HCT116 (cell line): ENCODE data around the gene KANK4. TPM values are rescaled to one million over a fixed set of nuclear protein-coding genes. Genes with fewer than 3 reads are reported as not detected.

Experiments used
- ATAC-seq: fragments of 200-7000 bp; cut with Tn5 transposase; 2 replicates; pipeline ENCODE4 v1.9.1; 2020; ENCODE audit warnings: mild to moderate bottlenecking, moderate library complexity
- BruUV-seq: library from RNA; stranded (reverse); fragments of 400-500 nt; replicated peaks from 2 replicates; lab custom pipeline; 2021; lab: Mats Ljungman, UMichigan
- CTCF ChIA-PET: fragments of 300-600 bp; sonication (Branson Sonifier 250); formaldehyde crosslinking; loops from one replicate; lab custom pipeline; 2021; ENCODE audit warnings: antibody characterized with exemption; lab: Charles Lee
- POLR2A ChIA-PET: fragments of 300-600, 350-600 bp; sonication (Branson Sonifier 250); formaldehyde crosslinking; loops from one replicate; lab custom pipeline; 2021; ENCODE audit warnings: antibody characterized with exemption; lab: Charles Lee
- RAD21 ChIA-PET, 2 experiments: fragments of 300-600 bp; sonication (Branson Sonifier 250); formaldehyde crosslinking; loops; one replicate each; lab custom pipeline; 2023; ENCODE audit warnings: low total read pairs in 2 of 2; ENCODE audit not compliant: uncharacterized antibody in 2 of 2, unreplicated experiment in 2 of 2, low non-redundant PET in 1 of 2; lab: Charles Lee
- DNase-seq: peaks from one replicate; pipeline ENCODE4 v3.0.0-alpha.2; 2010; ENCODE audit warnings: low read depth, low spot score
- H2AFZ ChIP-seq: fragments of 200-600 bp; shearing (Covaris generic), sonication (generic); 2 replicates; pipeline ENCODE4 v1.6.1; 2017; ENCODE audit warnings: low read depth, mixed run types, mixed read lengths, antibody characterized with exemption, low read length; ENCODE audit not compliant: poor library complexity, severe bottlenecking
- H3K27ac ChIP-seq: 2 replicates; pipeline ENCODE4 v1.5.1; 2012; ENCODE audit warnings: low read depth, low read length
- H3K27me3 ChIP-seq: fragments of 200-600 bp; sonication (generic); 2 replicates; pipeline ENCODE4 v1.6.1; 2016; ENCODE audit warnings: mixed run types, low read length, mixed read lengths; ENCODE audit not compliant: insufficient read depth
- H3K36me3 ChIP-seq, 2 experiments: fragments of 200-500 bp in 1 of 2; fragments of 200-600 bp in 1 of 2; sonication (Bioruptor generic) in 1 of 2; sonication (generic) in 1 of 2; 2 replicates each; pipeline versions ENCODE4 v1.5.1 to v1.6.1; 2014 to 2016; ENCODE audit warnings: low read length in 2 of 2, inconsistent platforms in 1 of 2, mixed read lengths in 1 of 2, mixed run types in 1 of 2; ENCODE audit not compliant: insufficient read depth in 2 of 2, control insufficient read depth in 1 of 2
- H3K4me1 ChIP-seq, 2 experiments: fragments of 200-600 bp in 1 of 2; sonication (generic) in 1 of 2; 2 replicates each; pipeline versions ENCODE4 v1.5.1 to v1.6.1; 2012 to 2017; ENCODE audit warnings: low read length in 2 of 2, inconsistent platforms in 1 of 2, mild to moderate bottlenecking in 1 of 2, mixed read lengths in 1 of 2, mixed run types in 1 of 2, moderate library complexity in 1 of 2; ENCODE audit not compliant: insufficient read depth in 2 of 2, control insufficient read depth in 1 of 2
- H3K4me2 ChIP-seq: fragments of 200-600 bp; sonication (generic); 2 replicates; pipeline ENCODE4 v1.6.1; 2017; ENCODE audit warnings: mixed run types, low read length, mixed read lengths
- H3K4me3 ChIP-seq, 2 experiments: fragments of 200-600 bp in 1 of 2; sonication (generic) in 1 of 2; replicated peaks in 1 of 2; 2 replicates each; pipeline ENCODE4 v1.5.1; 2011 to 2016; ENCODE audit warnings: low read length in 2 of 2, control low read depth in 1 of 2, low read depth in 1 of 2, mild to moderate bottlenecking in 1 of 2, mixed read lengths in 1 of 2, mixed run types in 1 of 2
- H3K79me2 ChIP-seq: fragments of 200-600 bp; sonication (generic); 2 replicates; pipeline ENCODE4 v1.6.1; 2017; ENCODE audit warnings: mild to moderate bottlenecking, mixed run types, low read length, moderate library complexity, mixed read lengths; ENCODE audit not compliant: insufficient read depth
- H3K9ac ChIP-seq: fragments of 200-600 bp; sonication (generic); 2 replicates; pipeline ENCODE4 v1.6.1; 2016; ENCODE audit warnings: low read length, mixed read lengths
- H3K9me2 ChIP-seq: fragments of 200-600 bp; sonication (generic), shearing (Covaris generic); 2 replicates; pipeline ENCODE4 v1.6.1; 2017; ENCODE audit warnings: mixed run types, mild to moderate bottlenecking, moderate library complexity; ENCODE audit not compliant: insufficient read depth
- H3K9me3 ChIP-seq, 2 experiments: fragments of 200-500 bp in 1 of 2; fragments of 200-600 bp in 1 of 2; sonication (Bioruptor generic) in 1 of 2; sonication (generic) in 1 of 2; 2 replicates each; pipeline ENCODE4 v1.6.1; 2014 to 2017; ENCODE audit warnings: low read length in 2 of 2, mixed read lengths in 2 of 2, inconsistent platforms in 1 of 2, low read depth in 1 of 2, mild to moderate bottlenecking in 1 of 2, mixed run types in 1 of 2, moderate library complexity in 1 of 2; ENCODE audit not compliant: control insufficient read depth in 1 of 2, insufficient read depth in 1 of 2
- H4K20me1 ChIP-seq: fragments of 200-600 bp; sonication (generic), shearing (Covaris generic); 2 replicates; pipeline ENCODE4 v1.6.1; 2017; ENCODE audit warnings: mixed run types, mild to moderate bottlenecking, moderate library complexity; ENCODE audit not compliant: insufficient read depth
- FOSL1 ChIP-seq: IDR thresholded peaks from 2 replicates; pipeline ENCODE4 v1.6.1; 2012; ENCODE audit warnings: low read depth
- JUND ChIP-seq: IDR thresholded peaks from 2 replicates; pipeline ENCODE4 v1.6.1; 2012
- SIN3A ChIP-seq: IDR thresholded peaks from 2 replicates; pipeline ENCODE4 v1.6.1; 2012; ENCODE audit warnings: low read depth
- intact Hi-C: fragments of 100-400 bp; cut with micrococcal nuclease; formaldehyde crosslinking; loops from 2 replicates; pipeline ENCODE4 v1.10.0; 2022
- total RNA-seq: library from RNA; stranded (reverse); gene quantifications from one replicate; pipeline ENCODE4 v1.2.1, GENCODE V29; 2021; ENCODE audit not compliant: unreplicated experiment
- TF ChIP-seq, protein P1 (sequence below): IDR thresholded peaks from 2 replicates; pipeline ENCODE4 v1.6.1; 2012
- TF ChIP-seq, protein P2 (sequence below): IDR thresholded peaks from 2 replicates; pipeline ENCODE4 v1.6.1; 2012
- TF ChIP-seq, protein P3 (sequence below): IDR thresholded peaks from 2 replicates; pipeline ENCODE4 v1.6.1; 2011; ENCODE audit warnings: mild to moderate bottlenecking, low read length, moderate library complexity; ENCODE audit not compliant: insufficient replicate concordance; ENCODE audit errors: extremely low read depth
- TF ChIP-seq, protein P4 (sequence below), 3 experiments: fragments of 200-600 bp in 1 of 3; sonication (generic) in 1 of 3; IDR thresholded peaks in 2 of 3; conservative IDR thresholded peaks in 1 of 3; 2 replicates each; pipeline ENCODE4 v1.5.1; 2012 to 2017; ENCODE audit warnings: low read depth in 2 of 3, low read length in 2 of 3, antibody characterized with exemption in 1 of 3, borderline replicate concordance in 1 of 3, control low read depth in 1 of 3, mild to moderate bottlenecking in 1 of 3, mixed read lengths in 1 of 3, mixed run types in 1 of 3, moderate library complexity in 1 of 3; ENCODE audit not compliant: insufficient read depth in 1 of 3

Gene KANK4
- total RNA-seq, 1 experiment from 2014 or later = not detected

DNA sequence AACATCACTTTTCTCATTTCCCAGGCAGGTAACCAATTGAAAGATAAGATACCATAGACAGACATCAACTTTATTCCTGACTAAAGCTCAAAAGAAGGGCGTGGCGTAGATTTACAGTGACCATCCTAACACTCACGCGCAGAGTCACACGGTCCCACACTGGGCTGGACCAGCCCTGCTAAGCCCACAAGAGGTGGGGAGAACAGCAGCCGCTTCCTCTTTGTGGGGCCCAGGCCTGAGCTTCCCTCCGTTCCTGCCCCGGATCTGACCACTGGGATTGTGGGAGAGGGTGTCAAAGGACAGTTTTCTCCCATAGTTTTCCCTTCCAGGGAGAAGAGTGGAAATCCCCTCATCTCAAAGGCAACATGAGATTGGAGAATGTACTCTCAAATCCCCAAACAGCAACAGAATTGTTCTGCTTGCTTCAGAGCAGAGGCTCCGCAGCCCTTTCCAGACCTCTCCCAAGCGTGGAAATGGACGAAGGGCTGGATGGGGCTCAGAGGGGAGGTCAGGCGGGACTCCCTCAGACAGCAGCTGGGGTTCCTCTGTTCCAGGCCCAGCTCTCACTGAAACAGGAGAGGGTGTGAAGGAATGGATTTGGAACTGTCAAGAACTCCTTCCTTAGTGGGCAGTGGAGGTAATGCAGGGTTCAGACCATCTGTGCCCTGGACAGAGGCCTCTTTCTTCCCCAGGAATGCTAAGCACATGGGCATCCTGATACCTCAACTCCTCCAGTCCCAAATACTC lies 90.9 kb downstream of the KANK4 start:
- ChIA-PET RAD21 (no interaction called here), POLR2A (no interaction called here), CTCF (interaction anchor here (1.0 kb wide), 1 partner anchor 53 kb away, joined by 3 read pairs; no protein-coding TSS in a partner anchor)
- Histone ChIP-seq H2AFZ (no peak overlapping the region), H3K9me2 (no peaks in the 10 kb centered on the region), H4K20me1 (no peaks in the 10 kb centered on the region), H3K27me3 (no peaks in the 10 kb centered on the region), H3K4me3 (no peak overlapping the region), H3K36me3 (no peaks in the 10 kb centered on the region), H3K79me2 (no peaks in the 10 kb centered on the region), H3K9ac (no peak overlapping the region), H3K4me1 (peaks cover 16 to 28% of the 10 kb centered on the region in 2 experiments), H3K27ac (no peak overlapping the region), H3K4me2 (no peak overlapping the region), H3K9me3 (no peaks in the 10 kb centered on the region)
- intact Hi-C loops = no loop called here
- BruUV-seq = no TSS peak
- TF ChIP-seq SIN3A (no peak), JUND (no peak), FOSL1 (no peak)
- TF ChIP-seq, protein P1, sequence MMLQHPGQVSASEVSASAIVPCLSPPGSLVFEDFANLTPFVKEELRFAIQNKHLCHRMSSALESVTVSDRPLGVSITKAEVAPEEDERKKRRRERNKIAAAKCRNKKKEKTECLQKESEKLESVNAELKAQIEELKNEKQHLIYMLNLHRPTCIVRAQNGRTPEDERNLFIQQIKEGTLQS = no peak
- TF ChIP-seq, protein P2, sequence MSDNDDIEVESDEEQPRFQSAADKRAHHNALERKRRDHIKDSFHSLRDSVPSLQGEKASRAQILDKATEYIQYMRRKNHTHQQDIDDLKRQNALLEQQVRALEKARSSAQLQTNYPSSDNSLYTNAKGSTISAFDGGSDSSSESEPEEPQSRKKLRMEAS = no peak
- TF ChIP-seq, protein P3, sequence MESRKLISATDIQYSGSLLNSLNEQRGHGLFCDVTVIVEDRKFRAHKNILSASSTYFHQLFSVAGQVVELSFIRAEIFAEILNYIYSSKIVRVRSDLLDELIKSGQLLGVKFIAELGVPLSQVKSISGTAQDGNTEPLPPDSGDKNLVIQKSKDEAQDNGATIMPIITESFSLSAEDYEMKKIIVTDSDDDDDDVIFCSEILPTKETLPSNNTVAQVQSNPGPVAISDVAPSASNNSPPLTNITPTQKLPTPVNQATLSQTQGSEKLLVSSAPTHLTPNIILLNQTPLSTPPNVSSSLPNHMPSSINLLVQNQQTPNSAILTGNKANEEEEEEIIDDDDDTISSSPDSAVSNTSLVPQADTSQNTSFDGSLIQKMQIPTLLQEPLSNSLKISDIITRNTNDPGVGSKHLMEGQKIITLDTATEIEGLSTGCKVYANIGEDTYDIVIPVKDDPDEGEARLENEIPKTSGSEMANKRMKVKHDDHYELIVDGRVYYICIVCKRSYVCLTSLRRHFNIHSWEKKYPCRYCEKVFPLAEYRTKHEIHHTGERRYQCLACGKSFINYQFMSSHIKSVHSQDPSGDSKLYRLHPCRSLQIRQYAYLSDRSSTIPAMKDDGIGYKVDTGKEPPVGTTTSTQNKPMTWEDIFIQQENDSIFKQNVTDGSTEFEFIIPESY = no peak
- TF ChIP-seq, protein P4, sequence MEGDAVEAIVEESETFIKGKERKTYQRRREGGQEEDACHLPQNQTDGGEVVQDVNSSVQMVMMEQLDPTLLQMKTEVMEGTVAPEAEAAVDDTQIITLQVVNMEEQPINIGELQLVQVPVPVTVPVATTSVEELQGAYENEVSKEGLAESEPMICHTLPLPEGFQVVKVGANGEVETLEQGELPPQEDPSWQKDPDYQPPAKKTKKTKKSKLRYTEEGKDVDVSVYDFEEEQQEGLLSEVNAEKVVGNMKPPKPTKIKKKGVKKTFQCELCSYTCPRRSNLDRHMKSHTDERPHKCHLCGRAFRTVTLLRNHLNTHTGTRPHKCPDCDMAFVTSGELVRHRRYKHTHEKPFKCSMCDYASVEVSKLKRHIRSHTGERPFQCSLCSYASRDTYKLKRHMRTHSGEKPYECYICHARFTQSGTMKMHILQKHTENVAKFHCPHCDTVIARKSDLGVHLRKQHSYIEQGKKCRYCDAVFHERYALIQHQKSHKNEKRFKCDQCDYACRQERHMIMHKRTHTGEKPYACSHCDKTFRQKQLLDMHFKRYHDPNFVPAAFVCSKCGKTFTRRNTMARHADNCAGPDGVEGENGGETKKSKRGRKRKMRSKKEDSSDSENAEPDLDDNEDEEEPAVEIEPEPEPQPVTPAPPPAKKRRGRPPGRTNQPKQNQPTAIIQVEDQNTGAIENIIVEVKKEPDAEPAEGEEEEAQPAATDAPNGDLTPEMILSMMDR (IDR thresholded peaks at IDR 0.05 in 2 of 3, conservative IDR thresholded peaks at IDR 0.05 in 1 of 3; ENCODE audit: borderline replicate concordance in 1 of 3, insufficient read depth in 1 of 3, low read depth in 2 of 3, low read length in 2 of 3) = 0 out of 6 replicates have a peak, but pooled peaks of 1 of the 3 experiments have one; percentile 7
- no peak for ATAC-seq
- no peak for DNase-seq
